ENCODE measurements around the gene ACAD10.

- TF ChIP-seq, protein P1, sequence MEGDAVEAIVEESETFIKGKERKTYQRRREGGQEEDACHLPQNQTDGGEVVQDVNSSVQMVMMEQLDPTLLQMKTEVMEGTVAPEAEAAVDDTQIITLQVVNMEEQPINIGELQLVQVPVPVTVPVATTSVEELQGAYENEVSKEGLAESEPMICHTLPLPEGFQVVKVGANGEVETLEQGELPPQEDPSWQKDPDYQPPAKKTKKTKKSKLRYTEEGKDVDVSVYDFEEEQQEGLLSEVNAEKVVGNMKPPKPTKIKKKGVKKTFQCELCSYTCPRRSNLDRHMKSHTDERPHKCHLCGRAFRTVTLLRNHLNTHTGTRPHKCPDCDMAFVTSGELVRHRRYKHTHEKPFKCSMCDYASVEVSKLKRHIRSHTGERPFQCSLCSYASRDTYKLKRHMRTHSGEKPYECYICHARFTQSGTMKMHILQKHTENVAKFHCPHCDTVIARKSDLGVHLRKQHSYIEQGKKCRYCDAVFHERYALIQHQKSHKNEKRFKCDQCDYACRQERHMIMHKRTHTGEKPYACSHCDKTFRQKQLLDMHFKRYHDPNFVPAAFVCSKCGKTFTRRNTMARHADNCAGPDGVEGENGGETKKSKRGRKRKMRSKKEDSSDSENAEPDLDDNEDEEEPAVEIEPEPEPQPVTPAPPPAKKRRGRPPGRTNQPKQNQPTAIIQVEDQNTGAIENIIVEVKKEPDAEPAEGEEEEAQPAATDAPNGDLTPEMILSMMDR (IDR thresholded peaks at IDR 0.05), result no peak
- TF ChIP-seq MXD4 (CRISPR knock-in tag; IDR thresholded peaks at IDR 0.05; ENCODE audit: borderline replicate concordance) (no peak), CREB1 (CRISPR knock-in tag; IDR thresholded peaks at IDR 0.05) (no peak), HMGXB4 (CRISPR knock-in tag; IDR thresholded peaks at IDR 0.05) (no peak), USF1 (CRISPR knock-in tag; IDR thresholded peaks at IDR 0.05) (no peak)
- TF ChIP-seq, protein P2, sequence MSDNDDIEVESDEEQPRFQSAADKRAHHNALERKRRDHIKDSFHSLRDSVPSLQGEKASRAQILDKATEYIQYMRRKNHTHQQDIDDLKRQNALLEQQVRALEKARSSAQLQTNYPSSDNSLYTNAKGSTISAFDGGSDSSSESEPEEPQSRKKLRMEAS (CRISPR knock-in tag; IDR thresholded peaks at IDR 0.05), result no peak
Observed at GRCh38 chr12:111664961-111665865, 20.6 kb upstream of the ACAD10 start.
